ENCODE results near the gene SUSD1.

DNA sequence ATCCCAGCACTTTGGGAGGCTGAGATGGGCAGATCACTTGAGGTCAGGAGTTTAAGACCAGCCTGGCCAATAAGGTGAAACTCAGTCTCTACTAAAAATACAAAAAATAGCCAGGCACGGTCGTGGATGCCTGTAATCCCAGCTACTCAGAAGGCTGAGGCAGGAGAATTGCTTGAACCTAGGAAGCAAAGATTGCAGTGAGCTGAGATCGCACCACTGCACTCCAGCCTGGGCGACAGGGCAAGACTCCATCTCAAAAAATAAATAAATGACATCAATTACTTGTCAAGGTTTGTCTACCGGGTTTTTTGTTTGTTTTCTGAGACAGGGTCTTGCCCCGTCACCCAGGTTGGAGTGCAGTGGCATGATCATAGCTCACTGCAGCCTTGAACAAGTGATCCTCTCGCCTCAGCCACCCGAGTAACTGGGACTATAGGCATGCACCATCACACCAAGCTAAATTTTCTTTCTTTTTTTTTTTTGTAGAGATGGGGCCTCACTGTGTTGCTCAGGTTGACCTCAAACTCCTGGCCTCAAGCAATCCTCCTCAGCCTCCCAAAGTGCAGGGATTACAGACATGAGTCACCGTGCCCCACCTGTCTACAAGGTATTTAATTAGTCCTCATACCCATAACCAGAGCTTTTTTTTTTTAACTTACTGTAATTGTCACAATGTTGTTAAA lies 64.9 kb downstream of the SUSD1 start:
- TF ChIP-seq EZH2 (IDR thresholded peaks at IDR 0.05; ENCODE audit: borderline replicate concordance, insufficient read depth, low read depth, low read length, poor library complexity, severe bottlenecking), result no peak
- TF ChIP-seq, protein P1, sequence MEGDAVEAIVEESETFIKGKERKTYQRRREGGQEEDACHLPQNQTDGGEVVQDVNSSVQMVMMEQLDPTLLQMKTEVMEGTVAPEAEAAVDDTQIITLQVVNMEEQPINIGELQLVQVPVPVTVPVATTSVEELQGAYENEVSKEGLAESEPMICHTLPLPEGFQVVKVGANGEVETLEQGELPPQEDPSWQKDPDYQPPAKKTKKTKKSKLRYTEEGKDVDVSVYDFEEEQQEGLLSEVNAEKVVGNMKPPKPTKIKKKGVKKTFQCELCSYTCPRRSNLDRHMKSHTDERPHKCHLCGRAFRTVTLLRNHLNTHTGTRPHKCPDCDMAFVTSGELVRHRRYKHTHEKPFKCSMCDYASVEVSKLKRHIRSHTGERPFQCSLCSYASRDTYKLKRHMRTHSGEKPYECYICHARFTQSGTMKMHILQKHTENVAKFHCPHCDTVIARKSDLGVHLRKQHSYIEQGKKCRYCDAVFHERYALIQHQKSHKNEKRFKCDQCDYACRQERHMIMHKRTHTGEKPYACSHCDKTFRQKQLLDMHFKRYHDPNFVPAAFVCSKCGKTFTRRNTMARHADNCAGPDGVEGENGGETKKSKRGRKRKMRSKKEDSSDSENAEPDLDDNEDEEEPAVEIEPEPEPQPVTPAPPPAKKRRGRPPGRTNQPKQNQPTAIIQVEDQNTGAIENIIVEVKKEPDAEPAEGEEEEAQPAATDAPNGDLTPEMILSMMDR (IDR thresholded peaks at IDR 0.05), result no peak

Data from B cell (primary cell).